Mesenchymal stem cell (in vitro differentiated cells and primary cell): ENCODE data around the gene TTC17.
"Not testable (repeated sequence)": the region's sequence is repeated elsewhere in the genome, so short reads cannot be mapped to it uniquely, and the experiment has no call there.

Experiments used
- DNase-seq: peaks from one replicate; pipeline ENCODE4 v3.0.0-alpha.2; 2013
- H2AFZ ChIP-seq: one replicate; pipeline ENCODE4 v1.6.1; 2013; ENCODE audit warnings: low read depth, mild to moderate bottlenecking, control low read depth, inconsistent platforms, low read length, moderate library complexity
- H2AK5ac ChIP-seq: 2 replicates; pipeline ENCODE4 v1.6.1; 2013; ENCODE audit warnings: low read length, moderate library complexity, mild to moderate bottlenecking, inconsistent platforms; ENCODE audit not compliant: severe bottlenecking
- H2BK120ac ChIP-seq: one replicate; pipeline ENCODE4 v1.6.1; 2013; ENCODE audit warnings: low read depth, mild to moderate bottlenecking, inconsistent platforms, low read length, moderate library complexity
- H2BK12ac ChIP-seq, 2 experiments: one replicate each; pipeline ENCODE4 v1.6.1; 2013; ENCODE audit warnings: inconsistent platforms in 2 of 2, low read length in 2 of 2, mild to moderate bottlenecking in 2 of 2, moderate library complexity in 2 of 2, control low read depth in 1 of 2
- H2BK15ac ChIP-seq: one replicate; pipeline ENCODE4 v1.6.1; 2013; ENCODE audit warnings: mild to moderate bottlenecking, low read depth, inconsistent platforms; ENCODE audit not compliant: poor library complexity, severe bottlenecking
- H2BK5ac ChIP-seq: 2 replicates; pipeline ENCODE4 v1.6.1; 2013; ENCODE audit warnings: low read depth, mild to moderate bottlenecking, low read length, control low read depth, inconsistent platforms; ENCODE audit not compliant: poor library complexity, severe bottlenecking
- H3K14ac ChIP-seq, 2 experiments: one replicate each; pipeline ENCODE4 v1.6.1; 2013; ENCODE audit warnings: inconsistent platforms in 2 of 2, low read length in 2 of 2, control low read depth in 1 of 2, mild to moderate bottlenecking in 1 of 2, moderate library complexity in 1 of 2
- H3K18ac ChIP-seq, 2 experiments: one replicate each; pipeline ENCODE4 v1.6.1; 2013; ENCODE audit warnings: inconsistent platforms in 2 of 2, low read length in 2 of 2, control low read depth in 1 of 2, low read depth in 1 of 2, mild to moderate bottlenecking in 1 of 2
- H3K23ac ChIP-seq, 2 experiments: one replicate each; pipeline ENCODE4 v1.6.1; 2013; ENCODE audit warnings: inconsistent platforms in 2 of 2, low read length in 2 of 2, mild to moderate bottlenecking in 2 of 2, moderate library complexity in 2 of 2, control low read depth in 1 of 2
- H3K27ac ChIP-seq: 2 replicates; pipeline ENCODE4 v1.5.1; 2013; ENCODE audit warnings: mild to moderate bottlenecking, moderate library complexity, low read length, control low read depth, inconsistent platforms; ENCODE audit not compliant: poor library complexity, severe bottlenecking
- H3K27me3 ChIP-seq, 2 experiments: 2 replicates each; pipeline versions ENCODE4 v1.6.1 to v1.7.0; 2013; ENCODE audit warnings: low read length in 2 of 2, mild to moderate bottlenecking in 2 of 2, moderate library complexity in 2 of 2, control low read depth in 1 of 2, inconsistent platforms in 1 of 2; ENCODE audit not compliant: control insufficient read depth in 1 of 2, insufficient read depth in 1 of 2
- H3K36me3 ChIP-seq, 2 experiments: 2 replicates each; pipeline versions ENCODE4 v1.6.1 to v1.7.0; 2013; ENCODE audit warnings: low read length in 2 of 2, control low read depth in 1 of 2, inconsistent platforms in 1 of 2, low read depth in 1 of 2, mild to moderate bottlenecking in 1 of 2; ENCODE audit not compliant: insufficient read depth in 2 of 2, control insufficient read depth in 1 of 2
- H3K4ac ChIP-seq, 2 experiments: one replicate each; pipeline ENCODE4 v1.6.1; 2013; ENCODE audit warnings: inconsistent platforms in 2 of 2, low read length in 2 of 2, mild to moderate bottlenecking in 2 of 2, moderate library complexity in 2 of 2, control low read depth in 1 of 2, low read depth in 1 of 2
- H3K4me1 ChIP-seq: 2 replicates; pipeline ENCODE4 v1.6.1; 2013; ENCODE audit warnings: low read depth, low read length, control low read depth; ENCODE audit not compliant: control insufficient read depth, insufficient read depth
- H3K4me2 ChIP-seq: 2 replicates; pipeline ENCODE4 v1.6.1; 2013; ENCODE audit warnings: low read length, mild to moderate bottlenecking, inconsistent platforms; ENCODE audit not compliant: poor library complexity, severe bottlenecking
- H3K4me3 ChIP-seq, 2 experiments: 2 replicates each; pipeline versions ENCODE4 v1.5.1 to v1.7.0; 2013; ENCODE audit warnings: low read length in 2 of 2, mild to moderate bottlenecking in 2 of 2, control low read depth in 1 of 2, low read depth in 1 of 2; ENCODE audit not compliant: insufficient read depth in 1 of 2
- H3K79me1 ChIP-seq: replicated peaks from 2 replicates; pipeline ENCODE4 v1.6.1; 2013; ENCODE audit warnings: mild to moderate bottlenecking, control low read depth, low read length, inconsistent platforms; ENCODE audit not compliant: poor library complexity, severe bottlenecking
- H3K9ac ChIP-seq: 2 replicates; pipeline ENCODE4 v1.7.0; 2013; ENCODE audit warnings: mild to moderate bottlenecking, low read length, moderate library complexity
- H3K9me3 ChIP-seq: 2 replicates; pipeline ENCODE4 v1.7.0; 2013; ENCODE audit warnings: mild to moderate bottlenecking, low read length; ENCODE audit not compliant: control insufficient read depth
- H4K8ac ChIP-seq: one replicate; pipeline ENCODE4 v1.6.1; 2013; ENCODE audit warnings: inconsistent platforms, mild to moderate bottlenecking, low read length, moderate library complexity
- H4K91ac ChIP-seq: one replicate; pipeline ENCODE4 v1.6.1; 2013; ENCODE audit warnings: mild to moderate bottlenecking, low read length, inconsistent platforms
- WGBS: methylation state at CpG from one replicate; pipeline ENCODE4 v1.1.7; 2013; ENCODE audit warnings: mixed read lengths; 5-methylcytosine and 5-hydroxymethylcytosine counted together

Gene TTC17

GRCh38 chr11:43351426-43351825 is 7.3 kb upstream of the TTC17 start:
- H3K4me3 ChIP-seq, H3K79me1 ChIP-seq, H3K36me3 ChIP-seq, H2BK12ac ChIP-seq, H3K9me3 ChIP-seq, H2AK5ac ChIP-seq, H3K9ac ChIP-seq, H3K14ac ChIP-seq, H3K27me3 ChIP-seq, H3K18ac ChIP-seq, H3K4me2 ChIP-seq, DNase-seq, H2AFZ ChIP-seq, H3K23ac ChIP-seq, H2BK15ac ChIP-seq, H3K4ac ChIP-seq, H3K4me1 ChIP-seq, H2BK5ac ChIP-seq, H4K8ac ChIP-seq, H3K27ac ChIP-seq, H4K91ac ChIP-seq, H2BK120ac ChIP-seq: not testable (repeated sequence)
- WGBS: no CpG with 5 or more reads among the region's 17 CpGs

GRCh38 chr11:43354311-43354710 is 4.4 kb upstream of the TTC17 start:
- no peak overlapping the region for H3K14ac ChIP-seq
- H3K9me3 ChIP-seq: no peaks in the 10 kb centered on the region
- H3K36me3 ChIP-seq: no peaks in the 10 kb centered on the region
- H3K9ac ChIP-seq: no peak overlapping the region
- WGBS: 100% methylated on average over 1 of the region's 4 CpGs
- H2AK5ac ChIP-seq: no peak overlapping the region
- H3K4me2 ChIP-seq: no peak overlapping the region
- no peak overlapping the region for H3K23ac ChIP-seq
- H2BK5ac ChIP-seq: no peak overlapping the region
- H4K91ac ChIP-seq: no peak overlapping the region
- H3K4ac ChIP-seq: no peak overlapping the region
- no peak for DNase-seq
- no peak overlapping the region for H2AFZ ChIP-seq
- no peak overlapping the region for H4K8ac ChIP-seq
- no peaks in the 10 kb centered on the region for H3K79me1 ChIP-seq
- H2BK12ac ChIP-seq: no peak overlapping the region
- no peak overlapping the region for H3K27ac ChIP-seq
- H3K4me1 ChIP-seq: no peaks in the 10 kb centered on the region
- H2BK120ac ChIP-seq: no peak overlapping the region
- H3K27me3 ChIP-seq: no peaks in the 10 kb centered on the region
- H3K4me3 ChIP-seq: no peak overlapping the region
- H2BK15ac ChIP-seq: no peak overlapping the region
- no peak overlapping the region for H3K18ac ChIP-seq

GRCh38 chr11:43356336-43356735 is 2.4 kb upstream of the TTC17 start:
- no peak overlapping the region for H3K18ac ChIP-seq
- H3K4ac ChIP-seq: no peak overlapping the region
- no peak for DNase-seq
- no peaks in the 10 kb centered on the region for H3K9me3 ChIP-seq
- H3K27me3 ChIP-seq: no peaks in the 10 kb centered on the region
- no peaks in the 10 kb centered on the region for H3K79me1 ChIP-seq
- no peak overlapping the region for H4K91ac ChIP-seq
- H3K9ac ChIP-seq: no peak overlapping the region
- no peaks in the 10 kb centered on the region for H3K36me3 ChIP-seq
- no peak overlapping the region for H2BK120ac ChIP-seq
- no peak overlapping the region for H3K4me3 ChIP-seq
- H3K23ac ChIP-seq: no peak overlapping the region
- H2BK15ac ChIP-seq: no peak overlapping the region
- H3K4me2 ChIP-seq: no peak overlapping the region
- no peak overlapping the region for H2BK5ac ChIP-seq
- no peak overlapping the region for H2AFZ ChIP-seq
- H3K27ac ChIP-seq: no peak overlapping the region
- H2AK5ac ChIP-seq: no peak overlapping the region
- no peak overlapping the region for H4K8ac ChIP-seq
- H3K14ac ChIP-seq: no peak overlapping the region
- H3K4me1 ChIP-seq: no peaks in the 10 kb centered on the region
- H2BK12ac ChIP-seq: no peak overlapping the region

- Histone ChIP-seq H3K4me3 (peak overlapping the region; percentile 88 to 90), H3K18ac (peak overlapping the region in 1 of 2 experiments; percentile 35), H3K4me1 (no peaks in the 10 kb centered on the region), H2BK120ac (no peak overlapping the region), H2BK12ac (no peak overlapping the region), H2AFZ (peak overlapping the region; percentile 59), H3K9ac (peak overlapping the region; percentile 96), H3K4ac (peak overlapping the region in 1 of 2 experiments; percentile 56), H3K4me2 (peak overlapping the region; percentile 85), H4K91ac (no peak overlapping the region), H3K27me3 (no peaks in the 10 kb centered on the region), H2BK5ac (no peak overlapping the region), H3K27ac (no peak overlapping the region), H2AK5ac (no peak overlapping the region), H3K14ac (no peak overlapping the region), H4K8ac (no peak overlapping the region), H3K36me3 (peaks cover 4 to 9% of the 10 kb centered on the region in 2 experiments), H2BK15ac (no peak overlapping the region), H3K23ac (no peak overlapping the region), H3K9me3 (no peaks in the 10 kb centered on the region), H3K79me1 (no peaks in the 10 kb centered on the region)
- no peak for DNase-seq
- 13% methylated on average over 15 of the region's 16 CpGs for WGBS
Measured at GRCh38 chr11:43358279-43358800, 380 bp upstream of the TTC17 start.
